IMR-90 (cell line): ENCODE results near the gene LAIR1. TPM values are rescaled to one million over a fixed set of nuclear protein-coding genes. Genes with fewer than 3 reads are reported as not detected.
"Not testable (repeated sequence)": the region's sequence is repeated elsewhere in the genome, so short reads cannot be mapped to it uniquely, and the experiment has no call there.

Experiments used
- ATAC-seq: fragments of 200-7000 bp; cut with Tn5 transposase; 2 replicates; pipeline ENCODE4 v1.9.1; 2020; ENCODE audit warnings: low read depth, mild to moderate bottlenecking, moderate library complexity
- BruUV-seq: library from RNA; stranded (reverse); fragments of 400-500 nt; replicated peaks from 2 replicates; lab custom pipeline; 2021; lab: Mats Ljungman, UMichigan
- CTCF ChIA-PET: fragments of 300-600 bp; formaldehyde crosslinking; extraction: SDS; loops from one replicate; lab custom pipeline; 2021; ENCODE audit warnings: antibody characterized with exemption; lab: Yijun Ruan, JAX
- POLR2A ChIA-PET: fragments of 300-600 bp; sonication (Branson Sonifier 250); formaldehyde crosslinking; loops from one replicate; lab custom pipeline; 2022; ENCODE audit warnings: antibody characterized with exemption; ENCODE audit not compliant: unreplicated experiment; lab: Charles Lee
- DNase-seq: peaks from one replicate; pipeline ENCODE4 v3.0.0; 2013
- H2AFZ ChIP-seq: replicated peaks from 2 replicates; pipeline ENCODE3; 2013; ENCODE audit warnings: low read length, mild to moderate bottlenecking; ENCODE audit not compliant: poor library complexity
- H2AK5ac ChIP-seq: 2 replicates; pipeline ENCODE4 v1.6.1; 2013; ENCODE audit warnings: low read depth, low read length, inconsistent platforms
- H2AK9ac ChIP-seq: replicated peaks from 2 replicates; pipeline ENCODE3; 2013; ENCODE audit warnings: mild to moderate bottlenecking, low read depth, low read length, moderate library complexity; ENCODE audit not compliant: poor library complexity
- H2BK120ac ChIP-seq: 2 replicates; pipeline ENCODE4 v1.6.1; 2013; ENCODE audit warnings: low read depth, low read length, inconsistent platforms
- H2BK15ac ChIP-seq: 3 replicates; pipeline ENCODE4 v1.6.1; 2013; ENCODE audit warnings: low read depth, low read length, inconsistent platforms
- H2BK20ac ChIP-seq: 2 replicates; pipeline ENCODE4 v1.6.1; 2013; ENCODE audit warnings: low read depth, mild to moderate bottlenecking, inconsistent platforms, low read length, moderate library complexity
- H2BK5ac ChIP-seq: 2 replicates; pipeline ENCODE4 v1.6.1; 2013; ENCODE audit warnings: mild to moderate bottlenecking, low read depth, low read length, inconsistent platforms; ENCODE audit not compliant: poor library complexity, severe bottlenecking
- H3K14ac ChIP-seq: replicated peaks from 2 replicates; pipeline ENCODE4 v1.6.1; 2013; ENCODE audit warnings: low read depth, low read length, inconsistent platforms
- H3K18ac ChIP-seq: 2 replicates; pipeline ENCODE4 v1.6.1; 2013; ENCODE audit warnings: low read depth, low read length, control low read depth
- H3K23ac ChIP-seq: 2 replicates; pipeline ENCODE4 v1.6.1; 2013; ENCODE audit warnings: low read depth, low read length, inconsistent platforms
- H3K27ac ChIP-seq: 2 replicates; pipeline ENCODE4 v1.5.1; 2013; ENCODE audit warnings: mild to moderate bottlenecking, control low read depth, low read length; ENCODE audit not compliant: insufficient read depth
- H3K27me3 ChIP-seq: 2 replicates; pipeline ENCODE4 v1.6.1; 2013; ENCODE audit warnings: low read length; ENCODE audit not compliant: control insufficient read depth, insufficient read depth
- H3K36me3 ChIP-seq: 2 replicates; pipeline ENCODE4 v1.6.1; 2013; ENCODE audit warnings: low read length, mixed read lengths; ENCODE audit not compliant: control insufficient read depth, insufficient read depth
- H3K4ac ChIP-seq: 2 replicates; pipeline ENCODE4 v1.6.1; 2013; ENCODE audit warnings: low read depth, low read length, inconsistent platforms
- H3K4me1 ChIP-seq: 2 replicates; pipeline ENCODE4 v1.6.1; 2013; ENCODE audit warnings: low read length, mixed read lengths; ENCODE audit not compliant: control insufficient read depth, insufficient read depth
- H3K4me2 ChIP-seq: 2 replicates; pipeline ENCODE4 v1.6.1; 2013; ENCODE audit warnings: low read depth, mild to moderate bottlenecking, control low read depth, low read length, moderate library complexity
- H3K4me3 ChIP-seq: 2 replicates; pipeline ENCODE4 v1.5.1; 2013; ENCODE audit warnings: low read depth, mild to moderate bottlenecking, control low read depth, low read length, moderate library complexity; ENCODE audit not compliant: insufficient read depth
- H3K56ac ChIP-seq: 2 replicates; pipeline ENCODE4 v1.6.1; 2013; ENCODE audit warnings: low read length, inconsistent platforms; ENCODE audit not compliant: insufficient read depth; ENCODE audit errors: extremely low read depth
- H3K79me1 ChIP-seq, 2 experiments: 2 replicates each; pipeline ENCODE4 v1.6.1; 2013; ENCODE audit warnings: low read length in 2 of 2, inconsistent platforms in 1 of 2, low read depth in 1 of 2
- H3K9ac ChIP-seq: 2 replicates; pipeline ENCODE4 v1.6.1; 2013; ENCODE audit warnings: low read depth, low read length, control low read depth
- H3K9me1 ChIP-seq: 2 replicates; pipeline ENCODE4 v1.6.1; 2013; ENCODE audit warnings: low read length, inconsistent platforms; ENCODE audit not compliant: insufficient read depth
- H3K9me3 ChIP-seq: 2 replicates; pipeline ENCODE4 v1.6.1; 2013; ENCODE audit warnings: low read length; ENCODE audit not compliant: control insufficient read depth, insufficient read depth
- H4K20me1 ChIP-seq: 2 replicates; pipeline ENCODE4 v1.6.1; 2013; ENCODE audit warnings: low read length, inconsistent platforms; ENCODE audit not compliant: insufficient read depth
- H4K5ac ChIP-seq: 2 replicates; pipeline ENCODE4 v1.6.1; 2013; ENCODE audit warnings: mild to moderate bottlenecking, low read depth, low read length, control low read depth
- H4K8ac ChIP-seq, 2 experiments: 2 replicates each; pipeline ENCODE4 v1.6.1; 2013; ENCODE audit warnings: low read depth in 2 of 2, low read length in 2 of 2, control low read depth in 1 of 2, inconsistent platforms in 1 of 2
- H4K91ac ChIP-seq: 2 replicates; pipeline ENCODE4 v1.6.1; 2013; ENCODE audit warnings: low read depth, low read length, inconsistent platforms; ENCODE audit not compliant: insufficient read depth
- WGBS, 2 experiments: methylation state at CpG; one replicate each; pipeline versions ENCODE4 v1.1.5 to v1.1.7; 2013; ENCODE audit warnings: missing lambda C conversion rate in 2 of 2; ENCODE audit not compliant: insufficient read length in 1 of 2; ENCODE audit errors: extremely low coverage in 2 of 2; 5-methylcytosine and 5-hydroxymethylcytosine counted together
- dilution Hi-C: fragments of 300-500 bp; cut with HindIII; formaldehyde crosslinking; loops from one replicate; pipeline ENCODE4 v1.14.3; 2018; ENCODE audit warnings: low sequenced_read_pairs; ENCODE audit not compliant: unreplicated experiment
- in situ Hi-C: fragments of 300-500 bp; cut with MboI; formaldehyde crosslinking; loops from 3 replicates; pipeline ENCODE4 v1.14.3; 2019; ENCODE audit warnings: low sequenced_read_pairs, inconsistent platforms, mixed read lengths
- intact Hi-C: fragments of 100-400 bp; cut with micrococcal nuclease; formaldehyde crosslinking; loops from 2 replicates; pipeline ENCODE4 v1.10.0; 2022
- polyA plus RNA-seq, 3 experiments: library from polyadenylated mRNA; depleted of rRNA; stranded (reverse); fragments of >200 nt; gene quantifications; 2 replicates each; pipeline ENCODE4 v1.2.3, GENCODE V29; 2012; ENCODE audit warnings: low replicate concordance in 1 of 3
- total RNA-seq: library from RNA; depleted of rRNA; stranded (reverse); fragments of >200 nt; gene quantifications from 2 replicates; pipeline ENCODE4 v1.2.3, GENCODE V29; 2012

The LAIR1 gene
- total and polyA plus RNA-seq, 2 of the 4 experiments (the other 2 are of a cell fraction): not detected

DNA sequence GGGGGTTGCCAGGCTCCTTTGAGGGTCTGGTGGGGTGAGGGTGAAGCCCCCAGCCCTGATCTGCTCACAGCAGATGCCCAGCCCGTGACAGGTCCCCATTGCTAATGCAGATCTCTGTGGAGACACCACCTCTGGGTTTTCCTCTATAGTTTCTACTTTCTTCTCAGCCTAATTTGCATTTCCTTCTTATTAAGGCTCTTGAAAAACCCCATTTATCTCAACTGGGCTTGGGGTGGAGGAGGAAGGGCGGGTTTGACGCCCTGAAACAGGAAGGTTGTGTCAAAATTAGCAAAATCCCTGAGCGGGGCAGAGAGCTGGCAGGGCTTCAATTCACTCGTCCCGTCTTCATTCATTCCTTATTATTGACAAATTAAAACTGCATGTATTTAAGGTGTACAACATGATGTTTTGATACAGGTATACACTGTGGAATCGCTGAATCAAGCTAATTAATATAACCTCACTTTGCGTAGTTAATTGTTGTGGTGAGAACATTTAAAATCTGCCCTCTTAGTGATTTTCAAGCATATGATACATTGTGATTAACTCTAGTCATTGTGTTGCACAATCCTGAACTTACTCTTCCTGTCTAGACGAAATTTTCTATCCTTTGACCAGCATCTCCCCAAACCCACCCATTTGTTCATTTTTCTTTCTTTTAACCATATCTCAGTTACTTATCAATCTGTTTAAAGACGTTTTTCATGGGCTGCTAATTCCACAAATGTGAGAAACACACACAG, 2.9 kb downstream of the LAIR1 start:
- H3K14ac ChIP-seq, H3K36me3 ChIP-seq, H3K56ac ChIP-seq, in situ Hi-C loops, H3K9ac ChIP-seq, H3K27me3 ChIP-seq, dilution Hi-C loops, H2AK5ac ChIP-seq, H2BK20ac ChIP-seq, H2AK9ac ChIP-seq, H4K91ac ChIP-seq, H2BK5ac ChIP-seq, H3K9me1 ChIP-seq, H3K27ac ChIP-seq, H3K23ac ChIP-seq, H4K5ac ChIP-seq, ATAC-seq, CTCF ChIA-PET, H3K4me1 ChIP-seq, H3K4ac ChIP-seq, H4K20me1 ChIP-seq, H2BK15ac ChIP-seq, POLR2A ChIA-PET, intact Hi-C loops, BruUV-seq, H3K79me1 ChIP-seq, DNase-seq, H2BK120ac ChIP-seq, H3K9me3 ChIP-seq, H3K4me3 ChIP-seq, H3K4me2 ChIP-seq, H3K18ac ChIP-seq, H4K8ac ChIP-seq, H2AFZ ChIP-seq: not testable (repeated sequence)
- WGBS, 2 experiments: no CpG with 5 or more reads among the region's 10 CpGs

DNA sequence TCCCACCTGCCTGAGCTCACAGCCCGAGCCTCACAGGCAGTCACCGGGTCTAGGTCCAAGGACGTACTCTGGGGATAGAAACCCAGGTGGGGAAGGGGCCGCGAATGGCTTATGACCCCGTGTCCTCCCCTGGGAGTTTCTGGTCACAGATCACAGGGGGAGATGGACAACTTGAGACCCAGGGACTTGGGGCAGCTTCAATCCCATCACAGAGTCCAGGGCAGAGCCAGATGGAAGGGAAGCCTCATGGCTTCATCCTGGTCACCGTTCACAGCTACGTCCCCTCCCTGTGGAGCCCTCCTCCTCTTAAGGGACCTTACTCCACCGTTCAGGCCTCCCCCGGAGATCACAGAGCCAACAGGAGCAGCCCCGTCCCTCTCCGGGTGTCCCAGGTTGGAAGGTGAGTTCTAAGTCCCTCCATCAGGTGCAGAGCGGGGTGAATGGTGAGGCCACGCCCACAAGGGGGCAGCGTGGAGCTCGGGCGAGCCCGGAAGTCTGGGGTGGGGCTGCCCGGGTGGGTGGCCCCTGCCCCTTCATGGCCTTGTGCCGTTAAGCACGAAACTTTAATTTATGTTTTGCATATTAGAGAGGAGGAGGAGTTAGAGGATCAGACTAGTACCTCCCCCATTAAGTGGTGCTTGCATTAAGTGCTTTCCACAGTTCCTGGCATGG, 5.4 kb downstream of the LAIR1 start:
- H3K9me1 ChIP-seq, H3K79me1 ChIP-seq, H2AK9ac ChIP-seq, H3K23ac ChIP-seq, H2AFZ ChIP-seq, H2BK15ac ChIP-seq, H2AK5ac ChIP-seq, H3K4me1 ChIP-seq, H3K18ac ChIP-seq, H3K56ac ChIP-seq, H4K91ac ChIP-seq, H4K20me1 ChIP-seq, ATAC-seq, dilution Hi-C loops, H4K5ac ChIP-seq, H3K27me3 ChIP-seq, CTCF ChIA-PET, H2BK120ac ChIP-seq, H3K36me3 ChIP-seq, H3K4me3 ChIP-seq, H4K8ac ChIP-seq, intact Hi-C loops, in situ Hi-C loops, H3K4ac ChIP-seq, BruUV-seq, H3K27ac ChIP-seq, H2BK20ac ChIP-seq, H3K14ac ChIP-seq, H3K4me2 ChIP-seq, H2BK5ac ChIP-seq, DNase-seq, POLR2A ChIA-PET, H3K9ac ChIP-seq: not testable (repeated sequence)
- H3K9me3 ChIP-seq: peaks cover 14% of the 10 kb centered on the region; the same call in 1 of the 2 replicates
- WGBS, 2 experiments: no CpG with 5 or more reads among the region's 21 CpGs
